HG03025 (cell line): ENCODE measurements around the gene SH3GL1.

Source experiments
- ATAC-seq: cut with Tn5 transposase; IDR thresholded peaks from one replicate; pipeline ENCODE4 v1.9.1; 2021; ENCODE audit warnings: mild to moderate bottlenecking, moderate library complexity; ENCODE audit not compliant: unreplicated experiment, low FRiP score

The SH3GL1 gene

DNA sequence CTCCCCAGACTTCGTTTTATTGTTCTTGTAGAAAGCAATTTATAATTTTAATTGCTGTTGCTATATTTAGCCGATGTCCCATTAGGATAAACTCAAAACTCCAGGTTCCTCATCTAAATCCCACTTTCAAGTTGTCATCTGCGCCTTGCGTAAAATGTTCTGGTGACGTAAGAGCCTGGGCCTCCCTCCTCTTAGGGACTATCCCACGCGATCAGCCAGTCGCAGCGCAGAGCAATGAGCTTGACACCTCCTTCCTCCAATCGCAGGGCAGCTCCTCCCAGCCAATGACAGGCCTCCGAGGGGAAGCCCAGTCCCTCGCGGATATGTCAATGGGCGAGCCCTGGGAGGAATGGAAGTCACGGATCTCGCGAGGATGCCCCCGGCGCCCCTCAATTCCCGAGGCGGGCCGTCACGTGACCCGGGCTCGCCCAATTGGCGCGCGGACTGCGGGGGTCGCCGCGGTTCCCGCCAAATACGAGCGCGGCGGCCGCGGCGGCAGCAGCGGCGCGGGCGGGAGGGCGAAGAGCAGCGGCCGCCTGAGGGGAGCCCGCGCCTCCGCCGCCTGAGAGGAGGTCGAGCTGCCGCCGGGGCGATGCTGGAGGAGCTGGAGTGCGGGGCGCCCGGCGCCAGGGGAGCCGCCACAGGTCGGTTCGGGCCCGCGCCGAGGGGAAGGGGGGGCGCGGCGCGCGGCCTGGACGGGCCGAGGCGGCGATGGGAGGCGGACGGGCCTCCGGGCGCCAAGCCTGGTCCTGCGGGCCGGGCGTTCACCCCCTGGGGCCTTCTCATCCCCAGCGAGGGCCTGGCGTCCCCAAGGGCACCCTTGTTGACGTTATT, 2.0 kb upstream of the SH3GL1 start, which contains the start of gene CHAF1A:
Gene CHAF1A (plus strand): TSS at position 470 of the 834 bp plus-strand sequence. CDS start 123 bp downstream, at position 593.
- peak; percentile 62 for ATAC-seq

DNA sequence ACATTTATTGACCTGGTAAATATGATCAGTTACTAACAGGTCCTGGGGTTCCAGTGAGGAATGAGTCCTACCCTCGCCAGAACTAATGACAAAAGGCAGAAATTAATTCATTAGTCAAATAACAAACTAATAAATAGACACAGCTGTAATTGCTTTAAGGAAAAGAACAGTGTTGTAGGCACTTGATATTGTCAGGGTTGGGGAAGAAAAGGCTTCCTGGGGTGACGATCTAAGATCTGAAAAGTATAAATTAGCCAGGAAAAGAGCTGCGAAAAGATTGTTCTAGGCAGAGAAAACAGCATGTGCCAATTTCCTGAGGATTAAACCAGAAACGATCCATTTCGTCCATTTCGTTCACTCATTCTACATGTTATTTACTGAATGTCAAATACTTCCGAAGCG, 1.4 kb upstream of the SH3GL1 start:
- no peak for ATAC-seq

GRCh38 chr19:4399812-4400134, 574 bp downstream of the SH3GL1 start:
- ATAC-seq: peak; percentile 22

- no peak for ATAC-seq
Observed at GRCh38 chr19:4396949-4397783, 3.2 kb downstream of the SH3GL1 start.

DNA sequence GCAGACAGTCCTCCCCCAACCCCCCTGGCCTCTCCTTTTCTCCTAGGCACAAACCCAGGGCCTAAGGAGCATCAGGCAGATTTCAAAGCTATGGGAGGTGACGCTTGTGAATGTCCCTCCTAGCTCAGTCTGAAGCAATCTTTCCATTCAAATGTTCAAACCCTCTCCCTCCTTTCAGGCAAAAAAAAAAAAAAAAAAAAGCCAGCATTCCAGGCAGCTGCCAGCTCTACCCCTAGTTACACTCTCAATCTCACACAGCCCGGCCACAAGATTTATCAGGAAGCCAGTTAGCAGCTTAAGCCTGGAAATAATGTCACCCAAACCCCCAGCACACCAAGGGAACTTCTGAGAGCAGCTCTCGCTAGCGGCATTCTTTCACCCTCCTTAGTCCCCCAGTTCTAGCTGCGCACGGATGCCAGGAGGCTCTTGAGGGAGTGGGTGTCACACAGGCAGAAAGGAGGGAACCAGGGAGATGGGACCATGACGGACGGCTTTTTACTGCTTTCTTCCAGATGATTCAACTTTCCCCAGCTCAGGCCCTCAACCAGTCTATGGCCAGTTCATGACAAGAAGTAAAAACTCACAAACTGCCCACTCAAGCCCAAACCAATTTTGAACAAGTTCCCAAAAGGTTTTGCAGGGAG, 6.3 kb downstream of the SH3GL1 start:
- no peak for ATAC-seq

- ATAC-seq: no peak
Observed at GRCh38 chr19:4391701-4392483, 8.5 kb downstream of the SH3GL1 start.

DNA sequence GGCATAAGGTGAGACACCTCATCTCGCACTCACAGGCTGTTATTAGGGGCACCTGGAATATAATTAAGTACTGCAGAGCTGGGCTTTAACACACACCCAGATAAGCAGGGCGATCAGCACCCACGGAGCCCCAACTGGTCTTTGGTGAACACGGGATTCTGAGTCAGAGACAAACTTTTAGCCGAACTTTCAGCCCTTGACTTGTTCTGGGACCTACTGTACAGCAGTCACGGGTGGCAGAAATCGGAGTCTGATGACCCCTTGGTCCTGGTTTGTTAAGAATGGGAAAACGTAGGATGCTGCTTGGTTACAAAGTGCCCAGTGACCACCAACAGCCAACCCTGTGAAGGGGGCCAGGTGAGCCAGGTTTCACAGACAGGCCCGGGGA, 9.0 kb downstream of the SH3GL1 start:
- ATAC-seq: no peak

- ATAC-seq: no peak
Observed at GRCh38 chr19:4390567-4391305, 9.6 kb downstream of the SH3GL1 start.

DNA sequence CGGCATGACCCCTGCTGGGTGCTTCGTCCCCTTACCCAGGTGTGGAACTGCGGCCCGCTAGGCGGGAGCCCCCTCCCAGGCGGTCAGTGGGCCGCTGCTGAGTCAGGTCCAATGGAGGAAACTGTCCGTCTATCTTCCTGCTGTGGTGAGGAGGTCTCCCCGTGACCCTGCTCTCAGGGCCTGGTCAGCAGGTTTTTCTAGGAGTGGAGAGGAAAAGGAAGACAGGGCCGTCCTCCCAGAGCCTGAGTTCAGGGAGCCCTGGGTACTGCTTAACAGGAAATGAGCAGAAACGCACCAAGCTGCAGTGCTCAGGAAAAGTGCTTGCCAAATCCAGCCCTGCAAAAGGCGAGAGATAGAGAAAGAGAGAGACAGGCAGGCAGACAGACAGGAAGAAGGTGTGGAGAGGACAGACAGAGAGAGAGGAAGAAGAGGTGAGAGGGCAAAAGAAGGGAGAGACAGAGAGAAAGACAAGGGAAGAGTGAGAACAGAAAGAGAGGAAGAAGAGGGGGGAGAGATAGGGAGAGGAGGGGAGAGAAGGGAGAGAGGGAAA, 10.3 kb downstream of the SH3GL1 start:
- no peak for ATAC-seq

- ATAC-seq: no peak
Observed at GRCh38 chr19:4389511-4390016, 10.8 kb downstream of the SH3GL1 start.

DNA sequence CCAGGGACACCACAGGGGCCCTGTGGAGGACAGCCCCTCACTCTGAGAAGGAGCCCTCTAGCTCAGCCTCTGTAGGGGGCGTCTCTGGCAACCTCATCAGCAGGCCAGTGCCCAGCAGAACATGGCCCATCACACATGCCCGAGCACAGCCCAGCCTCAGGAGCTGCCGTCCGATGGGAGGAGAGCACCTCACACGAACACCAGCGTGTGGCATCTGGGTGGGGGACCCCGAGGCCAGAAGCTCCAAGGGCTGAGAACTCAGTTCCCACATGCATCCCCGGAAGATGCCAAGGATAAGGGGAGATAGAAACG, 11.3 kb downstream of the SH3GL1 start:
- no peak for ATAC-seq

- ATAC-seq: no peak
Observed at GRCh38 chr19:4388337-4389063, 11.8 kb downstream of the SH3GL1 start.

DNA sequence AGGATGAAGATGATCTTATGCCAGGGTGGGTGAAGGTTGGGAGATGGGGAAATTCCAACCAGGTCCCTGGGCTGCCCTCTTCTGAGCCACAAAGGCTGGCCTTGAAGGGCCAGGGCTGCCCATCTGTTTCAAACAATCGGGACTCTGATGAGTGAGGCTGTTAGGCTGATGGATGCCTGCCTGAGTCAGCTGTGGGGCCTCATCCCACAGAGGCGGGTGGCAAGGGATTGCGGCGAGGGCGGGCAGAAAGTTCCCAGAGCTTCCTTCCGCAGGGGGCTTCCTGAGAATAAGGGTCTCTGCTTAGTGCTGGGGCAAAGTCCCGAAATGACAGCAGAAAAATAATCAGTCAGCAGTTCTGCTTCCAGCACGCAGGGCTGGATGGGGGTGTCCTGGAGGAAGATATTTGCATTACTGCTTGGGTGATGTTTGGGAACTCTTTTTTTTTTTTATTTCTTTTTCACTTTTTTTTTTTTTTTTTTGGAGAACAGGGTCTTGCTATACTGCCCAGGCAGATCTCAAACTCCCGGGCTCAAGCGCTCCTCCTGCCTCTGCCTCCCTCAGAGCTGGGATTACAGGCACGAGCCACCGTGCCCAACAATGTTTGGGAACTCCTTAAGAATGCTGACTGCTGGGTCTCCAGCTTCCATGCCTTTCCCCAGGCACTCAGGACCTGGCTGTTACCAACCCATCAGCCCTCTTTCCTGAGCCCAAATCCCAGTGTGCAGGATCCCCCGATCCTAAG, 14.1 kb downstream of the SH3GL1 start:
- no peak for ATAC-seq

- ATAC-seq: no peak
Observed at GRCh38 chr19:4385291-4386040, 14.9 kb downstream of the SH3GL1 start.

- no peak for ATAC-seq
Observed at GRCh38 chr19:4380254-4380727, 20.1 kb downstream of the SH3GL1 start.

GRCh38 chr19:4379383-4380253, 20.7 kb downstream of the SH3GL1 start:
- ATAC-seq: no peak
